RWPE2 (cell line): ENCODE data around the gene MTMR10.

Experiments
- ATAC-seq: fragments of 200-7000 bp; cut with Tn5 transposase; 3 replicates; pipeline ENCODE4 v1.9.1; 2021; ENCODE audit warnings: low read depth
- DNase-seq: peaks from one replicate; pipeline ENCODE4 v3.0.0-alpha.2; 2020; ENCODE audit warnings: low spot score
- H3K27ac ChIP-seq: fragments of 450-650 bp; 2 replicates; pipeline ENCODE4 v1.5.1; 2017; ENCODE audit warnings: mild to moderate bottlenecking; ENCODE audit not compliant: poor library complexity, severe bottlenecking
- H3K27me3 ChIP-seq: fragments of 250-450 bp; sonication (Bioruptor Pico); 2 replicates; pipeline ENCODE4 v1.5.1; 2021; ENCODE audit warnings: mild to moderate bottlenecking, moderate library complexity; ENCODE audit not compliant: insufficient read depth, poor library complexity, severe bottlenecking
- H3K36me3 ChIP-seq: fragments of 250-450 bp; sonication (Bioruptor Pico); 2 replicates; pipeline ENCODE4 v1.5.1; 2020; ENCODE audit warnings: low read depth, mild to moderate bottlenecking, moderate library complexity
- H3K4me1 ChIP-seq: fragments of 250-450 bp; sonication (Bioruptor Pico); 2 replicates; pipeline ENCODE4 v1.5.1; 2021; ENCODE audit warnings: mild to moderate bottlenecking, moderate library complexity; ENCODE audit not compliant: insufficient read depth, poor library complexity, severe bottlenecking
- H3K4me3 ChIP-seq: fragments of 250-450 bp; sonication (Bioruptor Pico); 2 replicates; pipeline ENCODE4 v1.5.1; 2021; ENCODE audit warnings: mild to moderate bottlenecking, moderate library complexity; ENCODE audit not compliant: severe bottlenecking
- H3K9me3 ChIP-seq: fragments of 250-450 bp; sonication (Bioruptor Pico); 2 replicates; pipeline ENCODE4 v1.5.1; 2021; ENCODE audit warnings: mild to moderate bottlenecking, moderate library complexity; ENCODE audit not compliant: severe bottlenecking
- CTCF ChIP-seq: fragments of 450-650 bp; IDR thresholded peaks from one replicate; pipeline ENCODE4 v1.5.1; 2017; ENCODE audit warnings: mild to moderate bottlenecking, moderate library complexity; ENCODE audit not compliant: poor library complexity, severe bottlenecking

Gene MTMR10

GRCh38 chr15:31014608-31014925 is 23.1 kb upstream of the MTMR10 start:
- Histone ChIP-seq H3K36me3 (no peaks in the 10 kb centered on the region), H3K4me3 (no peak overlapping the region), H3K4me1 (peaks cover 14% of the 10 kb centered on the region), H3K9me3 (peaks cover 10% of the 10 kb centered on the region), H3K27me3 (peaks cover 3% of the 10 kb centered on the region), H3K27ac (no peak overlapping the region)
- DNase-seq (no peak), ATAC-seq (no peak)
- TF ChIP-seq CTCF = no peak

GRCh38 chr15:31013863-31014607 is 22.6 kb upstream of the MTMR10 start:
- Histone ChIP-seq H3K4me3 (no peak overlapping the region), H3K27me3 (peaks cover 3% of the 10 kb centered on the region), H3K36me3 (no peaks in the 10 kb centered on the region), H3K9me3 (peaks cover 10% of the 10 kb centered on the region), H3K27ac (no peak overlapping the region), H3K4me1 (peaks cover 14% of the 10 kb centered on the region)
- TF ChIP-seq CTCF = no peak
- ATAC-seq = no peak
- no peak for DNase-seq

- no peak for DNase-seq
- no peak overlapping the region for H3K4me3 ChIP-seq
- peaks cover 3% of the 10 kb centered on the region for H3K27me3 ChIP-seq
- peaks cover 14% of the 10 kb centered on the region for H3K4me1 ChIP-seq
- ATAC-seq = no peak
- peaks cover 10% of the 10 kb centered on the region for H3K9me3 ChIP-seq
- H3K27ac ChIP-seq = no peak overlapping the region
- no peaks in the 10 kb centered on the region for H3K36me3 ChIP-seq
- no peak for TF ChIP-seq CTCF
Measured at GRCh38 chr15:31012455-31012854, 21.0 kb upstream of the MTMR10 start.

- H3K4me1 ChIP-seq = peaks cover 7% of the 10 kb centered on the region
- H3K27ac ChIP-seq = no peak overlapping the region
- no peak for DNase-seq
- H3K4me3 ChIP-seq = no peak overlapping the region
- TF ChIP-seq CTCF = no peak
- no peaks in the 10 kb centered on the region for H3K36me3 ChIP-seq
- no peak for ATAC-seq
- peaks cover 10% of the 10 kb centered on the region for H3K9me3 ChIP-seq
- H3K27me3 ChIP-seq = peaks cover 3% of the 10 kb centered on the region
Measured at GRCh38 chr15:31010036-31010435, 18.6 kb upstream of the MTMR10 start.

- ATAC-seq (no peak), DNase-seq (no peak)
- H3K4me3 ChIP-seq = no peak overlapping the region
- no peaks in the 10 kb centered on the region for H3K36me3 ChIP-seq
- H3K9me3 ChIP-seq = no peaks in the 10 kb centered on the region
- peaks cover 3% of the 10 kb centered on the region for H3K27me3 ChIP-seq
- no peak for TF ChIP-seq CTCF
- H3K4me1 ChIP-seq = peaks cover 20% of the 10 kb centered on the region
- no peak overlapping the region for H3K27ac ChIP-seq
Measured at GRCh38 chr15:31005660-31006059, 14.2 kb upstream of the MTMR10 start.
